HG02970 (cell line): ENCODE data around the gene DEFB124.
"Not testable (repeated sequence)": the region's sequence is repeated elsewhere in the genome, so short reads cannot be mapped to it uniquely, and the experiment has no call there.

Experiments used
- ATAC-seq: cut with Tn5 transposase; IDR thresholded peaks from one replicate; pipeline ENCODE4 v1.9.1; 2021; ENCODE audit warnings: mild to moderate bottlenecking, moderate library complexity, moderate number of reproducible peaks; ENCODE audit not compliant: unreplicated experiment, low FRiP score

The DEFB124 gene

DNA sequence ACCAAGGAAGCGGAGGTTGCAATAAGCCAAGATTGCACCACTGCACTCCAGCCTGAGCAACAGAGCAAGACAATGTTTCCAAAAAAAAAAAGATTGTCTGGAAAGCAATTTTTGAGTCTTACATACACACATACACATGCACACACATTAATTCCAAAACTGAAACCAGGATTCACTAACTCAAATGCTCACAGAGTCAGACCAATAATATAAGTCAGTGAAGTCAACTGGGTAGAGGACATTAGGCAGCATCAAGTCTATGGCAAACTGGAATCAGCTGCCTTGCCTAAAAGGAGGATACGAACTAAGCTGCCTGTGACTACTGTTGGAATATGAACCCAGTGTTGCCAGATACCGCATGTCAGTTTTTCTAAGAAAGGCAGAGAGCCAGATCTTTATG, 15.8 kb upstream of the DEFB124 start:
- ATAC-seq: no peak

DNA sequence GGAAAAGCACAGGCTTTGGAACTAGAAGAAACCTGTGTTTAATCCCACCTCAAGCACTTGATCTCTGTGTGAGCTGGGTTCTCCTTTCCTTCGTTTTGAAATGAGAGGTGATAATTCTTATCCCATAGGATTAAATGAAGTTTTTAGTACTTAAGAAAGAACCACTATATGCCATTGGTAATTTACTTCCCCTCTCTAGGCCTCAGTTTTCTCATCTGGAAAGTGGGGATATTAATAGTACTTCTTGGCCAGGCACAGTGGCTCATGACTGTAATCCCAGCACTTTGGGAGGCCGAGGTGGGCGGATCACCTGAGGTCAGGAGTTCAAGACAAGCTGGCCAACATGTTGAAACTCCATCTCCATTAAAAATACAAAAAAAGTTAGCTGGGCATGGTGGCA, 14.2 kb upstream of the DEFB124 start:
- no peak for ATAC-seq

DNA sequence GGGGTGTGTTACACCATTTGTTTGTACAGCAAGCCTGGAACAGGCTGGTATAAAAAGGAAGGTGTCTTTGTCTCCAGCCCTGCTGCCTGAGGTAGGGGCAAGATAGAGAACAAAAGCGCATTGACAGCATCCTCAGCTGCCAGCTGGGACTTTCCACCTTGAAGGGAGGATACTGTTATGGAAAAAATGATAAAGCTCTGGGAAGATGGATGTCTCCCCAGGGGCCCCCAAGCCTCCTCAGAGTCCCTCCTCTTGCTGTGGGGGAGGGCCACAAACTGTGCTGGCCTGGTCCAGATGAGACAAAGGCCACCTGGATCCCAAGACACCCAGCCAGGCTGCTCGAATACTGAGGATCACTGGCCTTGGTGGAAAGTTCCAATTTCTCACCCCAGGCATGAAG, 13.2 kb upstream of the DEFB124 start:
- ATAC-seq: no peak

DNA sequence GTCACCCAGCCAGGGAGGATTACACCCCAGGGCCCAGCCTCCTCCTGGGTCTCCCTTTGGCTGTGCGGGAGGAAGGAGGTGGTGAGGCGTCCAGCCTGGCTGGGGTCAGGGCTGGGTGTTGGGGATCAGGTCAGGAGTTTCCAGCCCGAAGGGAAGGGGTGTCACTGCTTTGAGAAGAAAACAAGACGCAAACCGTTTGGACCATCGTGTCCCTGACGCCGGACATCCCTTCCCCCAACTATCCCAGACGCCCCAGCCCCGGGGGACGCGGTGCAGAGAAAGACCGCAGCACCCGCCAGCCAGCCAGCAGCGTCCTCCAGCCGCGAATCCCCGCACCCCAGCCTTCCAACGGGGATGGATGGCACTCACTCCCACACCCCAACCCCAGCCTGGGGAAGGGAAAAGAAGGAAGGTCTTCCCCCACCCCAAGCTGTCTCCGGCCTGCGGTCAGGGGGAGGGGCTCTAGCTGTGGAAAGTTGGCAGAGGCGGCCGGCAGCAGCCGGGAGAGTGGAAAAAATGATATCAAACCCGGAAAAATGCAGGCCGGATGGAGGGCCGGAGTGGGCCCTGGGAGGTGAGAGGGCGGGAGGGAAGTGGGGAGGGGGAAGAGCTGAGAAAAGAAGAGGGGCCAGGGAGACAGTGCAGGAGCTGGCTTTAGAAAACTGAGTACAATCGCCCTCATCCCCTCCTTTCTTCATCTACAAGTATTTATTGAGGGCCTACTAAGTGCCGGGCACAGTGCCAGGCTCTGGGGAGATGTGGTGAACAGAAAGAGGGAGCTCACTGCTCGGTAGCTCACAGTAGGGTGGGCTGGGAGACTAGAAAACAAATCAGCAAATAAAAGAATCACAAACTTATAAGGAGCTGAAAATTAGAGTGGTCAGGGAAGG, 10.8 kb upstream of the DEFB124 start:
- ATAC-seq: no peak

DNA sequence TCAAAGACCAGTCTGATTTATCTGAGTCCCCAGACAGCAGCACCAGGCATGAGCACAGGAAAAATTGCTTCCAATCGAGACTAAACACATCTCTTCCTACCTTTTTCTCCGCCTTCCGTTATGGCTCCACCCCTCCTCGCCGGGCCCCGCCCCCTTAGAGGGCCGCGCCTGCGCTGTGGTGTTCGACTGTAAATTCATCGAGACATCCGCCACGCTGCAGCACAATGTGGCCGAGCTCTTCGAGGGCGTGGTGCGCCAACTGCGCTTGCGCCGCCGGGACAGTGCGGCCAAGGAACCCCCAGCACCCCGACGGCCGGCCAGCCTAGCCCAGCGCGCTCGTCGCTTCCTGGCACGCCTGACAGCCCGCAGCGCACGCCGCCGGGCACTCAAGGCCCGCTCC, 9.1 kb upstream of the DEFB124 start:
- ATAC-seq: no peak

DNA sequence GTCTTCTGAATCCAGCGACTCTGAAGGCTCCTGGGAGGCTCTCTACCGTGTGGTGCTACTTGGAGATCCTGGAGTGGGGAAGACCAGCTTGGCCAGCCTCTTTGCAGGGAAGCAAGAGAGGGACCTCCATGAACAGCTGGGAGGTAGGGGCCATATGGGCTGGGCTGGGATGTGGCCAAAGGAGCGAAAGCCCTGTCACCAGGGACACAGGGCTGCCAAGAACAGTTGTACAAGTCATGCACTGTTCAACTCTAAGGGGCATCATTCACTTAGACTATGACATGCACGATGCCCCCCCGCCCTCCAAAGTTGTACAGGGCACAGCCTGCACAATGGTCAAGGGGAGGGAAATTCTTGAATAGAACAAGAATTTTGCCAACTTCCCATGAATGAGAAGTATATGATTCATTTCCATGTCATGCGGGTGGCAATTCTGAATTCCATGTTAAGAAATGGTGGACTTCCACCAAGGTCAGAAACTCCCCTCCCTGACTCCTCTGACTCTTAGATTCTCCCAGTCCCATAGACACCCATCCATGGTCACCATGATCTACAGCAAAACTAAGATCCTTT, 1.8 kb upstream of the DEFB124 start:
- ATAC-seq: no peak

DNA sequence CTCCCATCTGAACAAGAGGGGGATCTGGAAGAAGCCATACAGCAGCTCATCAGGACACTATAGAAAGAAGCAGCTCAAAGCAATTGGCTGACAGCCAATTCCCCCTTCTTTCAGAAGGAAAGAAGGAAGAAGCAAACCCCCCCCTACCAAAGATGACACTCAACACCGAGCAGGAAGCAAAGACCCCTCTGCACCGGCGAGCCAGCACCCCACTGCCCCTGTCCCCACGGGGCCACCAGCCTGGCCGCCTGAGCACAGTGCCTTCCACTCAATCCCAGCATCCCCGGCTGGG, 1.3 kb upstream of the DEFB124 start:
- ATAC-seq: no peak

DNA sequence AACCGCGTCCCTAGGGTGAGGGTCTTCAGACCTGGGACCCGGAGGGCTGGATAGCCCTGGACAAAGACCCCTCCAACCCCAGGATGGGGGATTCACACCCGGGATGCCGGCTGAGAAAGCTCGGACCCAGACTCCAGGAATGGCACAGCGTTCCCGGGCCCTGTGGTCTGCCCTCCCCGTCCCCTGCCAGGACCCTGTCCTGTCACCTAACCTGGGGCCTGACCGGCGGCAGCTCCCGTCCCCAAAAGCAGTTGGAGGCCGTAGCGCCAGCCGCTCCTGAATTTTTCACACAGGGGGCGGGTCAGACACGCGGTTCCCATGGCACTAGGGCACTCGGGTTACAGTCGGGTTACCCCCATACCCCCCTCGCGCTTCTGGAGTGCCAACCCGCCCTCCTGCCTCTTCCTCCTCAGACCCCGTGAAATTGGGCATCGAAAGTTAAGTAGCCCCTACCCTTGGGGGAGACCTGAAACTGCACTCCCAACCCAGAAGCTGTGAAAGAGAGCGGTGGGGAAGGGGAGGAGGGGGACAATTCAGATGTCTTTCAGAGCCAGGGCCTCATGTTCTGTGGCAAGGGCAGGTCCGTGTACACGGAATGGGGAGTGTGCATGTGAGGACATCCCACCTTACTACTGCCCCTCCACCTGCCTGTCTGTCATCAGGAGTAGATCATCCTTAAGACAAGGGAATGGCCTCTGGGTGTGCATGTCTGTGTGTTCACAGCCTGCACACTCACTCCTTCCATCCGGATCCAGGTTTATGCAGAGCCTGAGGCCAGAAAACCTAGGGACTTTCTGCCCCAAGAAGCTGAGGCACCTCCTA, 756 bp upstream of the DEFB124 start:
- ATAC-seq: no peak

DNA sequence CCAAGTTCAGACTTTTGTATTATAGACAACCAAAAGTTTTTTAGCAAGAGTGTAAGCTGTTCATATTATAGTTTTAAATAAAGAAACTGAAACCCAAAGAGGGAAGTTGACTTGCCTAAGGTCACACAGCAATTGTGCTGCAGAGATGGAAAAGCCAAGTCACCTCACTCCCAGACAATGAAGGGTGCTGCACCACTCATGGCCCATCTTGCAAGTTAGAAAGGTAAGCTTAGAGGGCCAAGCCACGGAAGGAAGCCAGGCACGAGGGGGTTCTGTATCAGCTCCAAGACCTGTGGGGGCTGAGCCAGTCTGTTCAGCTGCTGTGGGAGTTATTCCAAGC, 860 bp downstream of the DEFB124 start:
- ATAC-seq: no peak

DNA sequence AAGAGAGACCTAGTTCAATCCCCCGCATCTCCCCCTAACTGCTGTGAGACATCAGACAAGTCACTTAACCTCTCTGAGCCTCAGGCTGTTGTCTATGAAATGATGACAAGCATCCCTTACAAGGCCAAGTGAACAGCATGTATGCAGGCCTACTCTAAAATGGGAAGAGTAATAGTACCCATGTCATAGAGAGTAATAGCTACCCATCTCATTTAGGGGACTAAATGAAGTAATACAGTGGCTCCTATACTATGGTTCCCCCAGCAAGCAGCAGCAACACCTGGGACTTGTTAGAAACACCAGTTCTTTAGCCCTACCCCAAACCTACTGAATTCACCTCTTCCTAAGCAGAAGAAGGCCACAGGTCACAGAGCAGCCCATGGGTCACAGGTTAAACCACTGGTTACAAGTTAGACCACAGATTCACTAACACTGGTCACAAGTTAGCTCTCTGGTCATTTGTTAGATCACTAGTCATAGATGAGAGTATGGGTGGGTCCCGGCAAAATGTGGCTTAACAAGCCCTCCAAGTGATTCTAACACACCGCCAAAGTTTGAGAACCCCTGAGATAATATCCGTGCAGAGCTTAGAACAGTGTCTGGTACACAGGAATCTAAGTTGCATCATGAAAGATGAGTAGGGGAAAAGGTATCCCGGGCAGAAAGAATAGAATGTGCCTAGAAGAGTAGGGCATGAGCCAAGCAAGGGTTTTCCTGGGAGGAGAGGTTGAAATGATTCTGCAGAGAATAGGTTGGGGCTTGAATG, 1.4 kb downstream of the DEFB124 start:
- no peak for ATAC-seq

DNA sequence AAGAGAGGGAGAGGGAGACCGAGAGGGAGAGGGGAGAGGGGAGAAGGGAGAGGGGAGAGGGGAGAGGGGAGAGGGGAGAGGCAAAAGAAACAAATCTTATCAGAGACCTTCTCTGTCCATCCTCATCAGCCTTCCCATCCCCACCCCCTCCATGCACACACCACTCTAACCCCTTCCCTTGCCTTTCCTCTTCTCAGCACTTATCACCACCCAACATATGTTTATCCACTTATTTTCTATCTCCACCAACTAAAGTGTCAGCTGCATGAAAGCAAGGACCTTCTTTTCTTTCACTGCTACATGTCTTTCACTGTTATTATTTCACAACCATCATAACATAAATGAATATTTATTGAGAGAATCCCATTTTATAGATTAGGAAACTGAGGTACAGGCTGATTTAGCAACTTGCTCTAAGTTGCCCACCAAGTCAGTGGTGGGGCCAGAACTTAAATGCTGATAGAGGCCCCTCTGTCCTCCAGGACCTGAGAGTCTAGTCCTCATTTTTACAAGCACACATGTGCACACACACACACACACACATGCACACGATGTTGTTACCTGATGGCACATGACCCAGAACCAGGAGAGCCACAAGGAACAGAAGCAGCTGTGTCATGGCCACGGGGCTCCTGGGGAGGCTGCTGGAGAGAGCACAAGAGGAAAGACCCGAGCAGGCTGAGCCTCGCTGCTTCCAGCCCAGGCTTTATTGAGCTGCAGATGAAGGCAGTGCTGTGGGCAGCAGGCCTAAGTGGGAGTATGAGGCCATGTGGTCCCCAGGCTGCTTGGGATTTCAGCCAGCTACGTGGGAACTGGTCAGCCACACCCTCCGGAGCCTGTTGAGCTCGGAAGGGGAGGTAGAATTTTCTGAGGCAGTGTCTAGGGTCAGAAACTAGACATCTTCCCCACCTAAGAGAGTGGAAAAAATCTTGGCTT, 2.3 kb downstream of the DEFB124 start:
- no peak for ATAC-seq

DNA sequence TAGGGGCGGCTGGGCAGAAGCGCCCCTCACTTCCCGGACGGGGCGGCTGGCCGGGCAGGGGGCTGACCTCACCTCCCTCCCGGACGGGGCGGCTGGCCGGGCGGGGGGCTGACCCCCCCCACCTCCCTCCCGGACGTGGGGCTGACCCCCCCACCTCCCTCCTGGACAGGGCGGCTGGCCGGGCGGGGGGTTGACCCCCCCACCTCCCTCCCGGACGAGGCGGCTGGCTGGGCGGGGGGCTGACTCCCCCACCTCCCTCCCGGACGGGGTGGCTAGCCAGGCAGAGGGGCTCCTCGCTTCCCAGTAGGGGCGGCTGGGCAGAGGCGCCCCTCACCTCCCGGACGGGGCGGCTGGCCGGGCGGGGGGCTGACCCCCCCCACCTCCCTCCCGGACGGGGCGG, 4.0 kb downstream of the DEFB124 start:
- not testable (repeated sequence) for ATAC-seq

DNA sequence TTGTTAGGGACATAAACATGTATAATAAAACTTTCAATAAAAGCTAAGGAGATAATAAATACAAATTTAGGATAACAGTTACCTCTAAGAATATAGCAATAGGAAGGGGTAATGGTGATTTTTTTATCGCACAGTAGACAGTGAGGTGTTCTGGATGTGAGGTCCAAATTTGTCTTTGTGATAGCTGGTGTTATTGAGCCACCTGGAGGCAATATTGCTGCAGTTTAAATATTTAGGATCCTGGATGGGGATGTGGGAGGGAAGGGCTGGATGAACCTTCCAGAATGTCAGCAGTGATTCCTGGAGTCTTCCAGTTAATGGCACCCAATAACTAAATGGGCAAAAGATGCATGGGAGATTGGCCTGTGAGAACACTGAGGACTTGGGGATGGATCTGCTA, 20.6 kb downstream of the DEFB124 start:
- ATAC-seq: no peak

DNA sequence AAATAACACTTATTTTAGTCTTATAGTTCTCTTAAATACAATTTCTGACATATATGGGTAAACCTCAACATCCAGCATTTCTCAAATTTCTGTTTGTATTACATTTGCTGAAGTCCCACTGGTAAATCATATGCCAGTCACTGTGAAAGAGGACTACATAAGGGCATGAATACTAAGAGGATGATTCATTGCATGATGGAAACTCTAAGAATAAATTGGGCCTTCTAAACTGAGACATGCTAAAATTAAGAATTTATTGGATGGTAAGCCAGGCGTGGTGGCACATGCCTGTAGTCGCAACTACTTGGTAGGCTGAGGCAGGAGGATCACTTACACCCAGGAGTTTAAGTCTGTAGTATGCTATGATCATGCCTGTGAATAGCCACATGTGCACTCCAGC, 22.4 kb downstream of the DEFB124 start:
- no peak for ATAC-seq

DNA sequence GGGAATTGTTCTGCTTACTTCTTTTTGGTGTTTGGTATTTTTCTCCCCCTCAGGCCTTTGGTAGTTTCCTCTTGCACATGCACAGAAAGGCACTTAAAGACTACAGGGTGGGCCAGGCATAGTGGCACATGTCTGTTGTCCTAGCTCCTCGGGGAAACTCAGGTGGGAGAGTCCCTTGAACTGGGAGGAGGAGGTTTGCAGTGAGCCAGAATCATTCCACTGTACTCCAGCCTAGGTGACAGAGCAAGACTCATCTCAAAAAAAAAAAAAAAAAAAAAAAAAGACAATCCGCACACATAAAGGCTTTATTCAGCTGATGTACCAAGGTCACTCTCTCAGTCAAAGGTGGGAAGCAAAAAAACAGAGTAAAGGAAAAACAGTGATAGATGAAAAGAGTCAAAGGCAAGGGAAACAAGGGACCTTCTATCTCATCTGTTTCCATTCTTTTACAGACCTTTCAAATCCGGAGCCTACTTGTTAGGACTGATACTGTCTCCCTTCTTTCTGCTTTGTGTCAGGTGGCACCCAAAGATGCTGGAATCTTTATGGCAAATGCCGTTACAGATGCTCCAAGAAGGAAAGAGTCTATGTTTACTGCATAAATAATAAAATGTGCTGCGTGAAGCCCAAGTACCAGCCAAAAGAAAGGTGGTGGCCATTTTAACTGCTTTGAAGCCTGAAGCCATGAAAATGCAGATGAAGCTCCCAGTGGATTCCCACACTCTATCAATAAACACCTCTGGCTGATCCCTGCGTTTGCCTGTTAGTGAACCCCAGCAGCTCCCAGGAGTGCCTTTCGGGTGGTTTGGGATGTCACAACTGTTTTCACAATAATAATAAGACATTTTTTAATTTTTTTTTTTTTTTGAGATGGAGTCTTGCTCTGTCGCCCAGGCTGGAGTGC, 25.2 kb downstream of the DEFB124 start:
- ATAC-seq: no peak

DNA sequence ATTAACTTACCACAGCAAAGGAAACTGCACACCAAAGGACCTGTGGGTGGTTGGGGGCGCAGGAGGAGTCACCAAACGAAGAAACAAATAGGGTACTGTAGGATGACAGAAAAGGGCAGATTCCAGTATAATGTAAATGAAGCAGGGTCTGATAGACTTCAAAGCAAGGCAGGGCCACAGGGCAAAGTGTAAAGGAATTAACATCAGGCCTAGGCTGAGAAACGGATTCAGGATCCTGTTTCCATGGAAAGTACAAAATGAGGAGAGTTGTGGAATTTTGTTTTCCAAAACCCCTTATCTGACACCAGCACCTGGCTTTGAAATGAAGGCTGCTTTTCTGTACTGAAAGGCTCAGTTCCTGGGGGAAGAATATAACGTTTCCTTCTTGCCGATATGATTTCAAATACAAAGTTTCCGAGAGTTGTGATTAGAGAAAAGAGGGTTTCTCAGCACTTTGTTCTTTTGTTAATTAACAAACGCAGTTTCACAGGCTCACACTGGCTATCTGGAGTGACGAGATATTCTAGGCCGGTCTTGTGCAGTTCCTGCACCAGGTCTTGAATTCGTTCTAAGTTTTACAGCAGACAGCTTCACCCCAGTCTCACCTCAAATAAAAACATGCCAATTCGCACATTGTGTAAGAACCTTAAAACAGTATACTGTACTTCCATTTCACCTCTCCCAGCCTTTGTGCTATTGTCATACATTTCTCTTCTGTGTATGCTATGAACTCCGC, 28.7 kb downstream of the DEFB124 start:
- ATAC-seq: no peak

DNA sequence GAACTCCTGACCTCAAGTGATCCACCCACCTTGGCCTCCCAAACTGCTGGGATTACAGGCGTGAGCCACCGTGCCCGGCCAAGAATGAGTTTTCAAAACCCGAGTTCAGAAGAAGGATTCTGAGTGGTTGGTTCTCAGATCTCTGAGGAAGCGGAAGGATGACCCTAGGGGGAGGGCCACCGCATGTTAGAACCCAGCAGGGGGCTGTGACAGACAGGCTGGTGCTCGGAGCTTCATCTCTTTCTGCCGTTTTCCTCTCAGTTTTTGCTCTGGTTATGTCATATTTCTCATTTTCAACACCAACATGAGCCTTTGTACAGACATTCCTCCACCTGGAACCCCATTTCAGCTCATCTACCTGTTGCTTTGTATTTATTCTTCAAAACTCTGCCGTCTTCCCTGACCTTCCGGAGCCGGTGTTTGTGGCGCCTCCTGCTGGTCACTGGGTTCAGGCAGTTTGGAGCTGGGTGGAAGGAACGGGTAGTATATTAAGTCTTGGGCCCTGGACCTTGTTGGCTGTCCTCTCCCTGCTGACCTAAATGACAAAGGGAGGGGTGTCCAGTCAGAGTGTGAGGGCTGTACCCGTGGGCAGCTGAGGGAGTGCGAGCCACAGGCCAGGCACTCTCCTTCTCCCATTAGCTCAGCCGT, 34.8 kb downstream of the DEFB124 start, which contains the start of gene DEFB123:
TSS of gene DEFB123 (plus strand) at position 621 of the 648 bp plus-strand sequence. CDS start 67 bp downstream, outside the sequence.
- no peak for ATAC-seq
